Astrocyte (in vitro differentiated cells and primary cell): ENCODE results near the gene WFDC9. TPM values are rescaled to one million over a fixed set of nuclear protein-coding genes. Genes with fewer than 3 reads are reported as not detected.

Experiments used
- DNase-seq: peaks from one replicate; pipeline ENCODE4 v3.0.0-alpha.2; 2010; ENCODE audit warnings: low read depth
- FAIRE-seq: peaks from 2 replicates; lab custom pipeline; 2011; peaks lifted over from hg19 to GRCh38; lab: Jason Lieb, UNC
- H2AFZ ChIP-seq: 2 replicates; pipeline ENCODE4 v1.6.0; 2012; ENCODE audit warnings: low read depth, low read length, inconsistent platforms
- H3K27ac ChIP-seq: 2 replicates; pipeline ENCODE4 v1.5.1; 2011; ENCODE audit warnings: low read depth, low read length, inconsistent platforms
- H3K27me3 ChIP-seq: 2 replicates; pipeline ENCODE4 v1.6.0; 2011; ENCODE audit warnings: low read length, inconsistent platforms; ENCODE audit not compliant: insufficient read depth
- H3K36me3 ChIP-seq: 2 replicates; pipeline ENCODE4 v1.5.1; 2011; ENCODE audit warnings: low read length, inconsistent platforms; ENCODE audit not compliant: insufficient read depth
- H3K4me1 ChIP-seq: 2 replicates; pipeline ENCODE4 v1.5.1; 2011; ENCODE audit warnings: low read length, inconsistent platforms; ENCODE audit not compliant: insufficient read depth
- H3K4me2 ChIP-seq: 2 replicates; pipeline ENCODE4 v1.6.0; 2012; ENCODE audit warnings: low read length, inconsistent platforms
- H3K4me3 ChIP-seq: 2 replicates; pipeline ENCODE4 v1.5.1; 2011; ENCODE audit warnings: low read depth, mild to moderate bottlenecking, low read length, inconsistent platforms; ENCODE audit not compliant: insufficient read depth
- H3K79me2 ChIP-seq: 2 replicates; pipeline ENCODE4 v1.6.0; 2012; ENCODE audit warnings: mild to moderate bottlenecking, low read length, inconsistent platforms; ENCODE audit not compliant: insufficient read depth
- H3K9ac ChIP-seq: 2 replicates; pipeline ENCODE4 v1.6.0; 2012; ENCODE audit warnings: mild to moderate bottlenecking, low read length, inconsistent platforms
- H3K9me3 ChIP-seq: 2 replicates; pipeline ENCODE4 v1.5.1; 2012; ENCODE audit warnings: low read depth, mild to moderate bottlenecking, low read length, inconsistent platforms; ENCODE audit not compliant: insufficient read depth
- H4K20me1 ChIP-seq: 2 replicates; pipeline ENCODE4 v1.6.0; 2012; ENCODE audit warnings: low read length, inconsistent platforms; ENCODE audit not compliant: insufficient read depth
- H3K27ac Mint-ChIP-seq: one replicate; pipeline ENCODE4 v1.8.0; 2021; ENCODE audit warnings: mild to moderate bottlenecking, mixed read lengths; ENCODE audit not compliant: unreplicated experiment
- H3K27me3 Mint-ChIP-seq: one replicate; pipeline ENCODE4 v1.8.0; 2021; ENCODE audit warnings: low read depth, mixed read lengths; ENCODE audit not compliant: unreplicated experiment
- H3K36me3 Mint-ChIP-seq: one replicate; pipeline ENCODE4 v1.8.0; 2021; ENCODE audit warnings: low read depth, mixed read lengths; ENCODE audit not compliant: unreplicated experiment
- H3K4me1 Mint-ChIP-seq: one replicate; pipeline ENCODE4 v1.8.0; 2021; ENCODE audit warnings: low read depth, mixed read lengths; ENCODE audit not compliant: unreplicated experiment
- H3K4me3 Mint-ChIP-seq: one replicate; pipeline ENCODE4 v1.8.0; 2021; ENCODE audit warnings: mild to moderate bottlenecking, moderate library complexity, mixed read lengths; ENCODE audit not compliant: unreplicated experiment
- H3K9me3 Mint-ChIP-seq: one replicate; pipeline ENCODE4 v1.8.0; 2021; ENCODE audit warnings: mild to moderate bottlenecking, mixed read lengths; ENCODE audit not compliant: unreplicated experiment
- CTCF ChIP-seq: IDR thresholded peaks from 2 replicates; pipeline ENCODE4 v1.5.1; 2011; ENCODE audit warnings: low read depth, mild to moderate bottlenecking, inconsistent platforms, low read length, moderate library complexity; ENCODE audit not compliant: insufficient read depth
- EZH2 ChIP-seq: IDR thresholded peaks from 2 replicates; pipeline ENCODE4 v1.6.1; 2012; ENCODE audit warnings: mild to moderate bottlenecking, low read length, inconsistent platforms; ENCODE audit not compliant: insufficient read depth
- total RNA-seq: library from RNA; stranded (reverse); gene quantifications from 2 replicates; pipeline ENCODE4 v1.2.1, GENCODE V29; 2021

WFDC9 gene
- total RNA-seq, 1 donor from 2014 or later = not detected

- no peak overlapping the region for H3K9ac ChIP-seq
- H3K9me3 ChIP-seq = no peaks in the 10 kb centered on the region
- H3K79me2 ChIP-seq = no peaks in the 10 kb centered on the region
- H3K36me3 ChIP-seq = no peaks in the 10 kb centered on the region
- Mint-ChIP-seq H3K4me1 (no peaks in the 10 kb centered on the region), H3K36me3 (no peaks in the 10 kb centered on the region), H3K27me3 (peaks cover 13% of the 10 kb centered on the region), H3K4me3 (no peak overlapping the region), H3K27ac (no peak overlapping the region), H3K9me3 (peaks cover 2% of the 10 kb centered on the region)
- FAIRE-seq (no peak), DNase-seq (no peak)
- H3K4me1 ChIP-seq = no peaks in the 10 kb centered on the region
- TF ChIP-seq EZH2 = no peak
- TF ChIP-seq CTCF = no peak
- no peaks in the 10 kb centered on the region for H3K27me3 ChIP-seq
- H3K4me3 ChIP-seq = no peak overlapping the region
- no peaks in the 10 kb centered on the region for H4K20me1 ChIP-seq
- no peak overlapping the region for H3K27ac ChIP-seq
- H3K4me2 ChIP-seq = no peak overlapping the region
- H2AFZ ChIP-seq = no peak overlapping the region
Measured at GRCh38 chr20:45564760-45565276, 66.3 kb downstream of the WFDC9 start.

Other genes with a start within 250 kb of the WFDC9 start
- gene DBNDD2, start 223.0 kb downstream of the WFDC9 start, total RNA-seq = 10.7 and 11.3 TPM in 2 replicates
- gene PIGT, start 215.1 kb downstream of the WFDC9 start, total RNA-seq = 83.7 and 91.4 TPM in 2 replicates
- 2.4 and 4.1 TPM in 2 replicates for gene WFDC2, start 161.5 kb downstream of the WFDC9 start, total RNA-seq
- gene SPINT3, start 115.7 kb downstream of the WFDC9 start, total RNA-seq = not detected in 2 replicates
- gene WFDC6, start 91.8 kb downstream of the WFDC9 start, total RNA-seq = not detected in 2 replicates
- gene EPPIN, start 83.9 kb downstream of the WFDC9 start, total RNA-seq = not detected in 2 replicates
- not detected in 2 replicates for gene WFDC8, start 52.0 kb downstream of the WFDC9 start, total RNA-seq
- gene WFDC10A, start 1.5 kb downstream of the WFDC9 start, total RNA-seq = not detected in 2 replicates
- not detected in 2 replicates for gene WFDC11, start 39.0 kb upstream of the WFDC9 start, total RNA-seq
- not detected in 2 replicates for gene WFDC13, start 70.8 kb upstream of the WFDC9 start, total RNA-seq
- gene WFDC10B, start 73.7 kb upstream of the WFDC9 start, total RNA-seq = not detected in 2 replicates
- gene SPINT4, start 91.1 kb upstream of the WFDC9 start, total RNA-seq = not detected in 2 replicates
- 2.0 and 2.2 TPM in 2 replicates for gene WFDC3, start 160.6 kb upstream of the WFDC9 start, total RNA-seq
- 28.1 and 28.7 TPM in 2 replicates for gene DNTTIP1, start 160.7 kb upstream of the WFDC9 start, total RNA-seq
- 6.2 and 12.3 TPM in 2 replicates for gene UBE2C, start 181.4 kb upstream of the WFDC9 start, total RNA-seq
- gene TNNC2, start 196.0 kb upstream of the WFDC9 start, total RNA-seq = not detected in 2 replicates
- 13.3 and 14.2 TPM in 2 replicates for gene SNX21, start 202.5 kb upstream of the WFDC9 start, total RNA-seq
- 22.0 and 22.6 TPM in 2 replicates for gene ACOT8, start 226.1 kb upstream of the WFDC9 start, total RNA-seq
- gene ZSWIM3, start 226.3 kb upstream of the WFDC9 start, total RNA-seq = 4.4 and 4.7 TPM in 2 replicates
- 9.0 and 9.6 TPM in 2 replicates for gene ZSWIM1, start 249.9 kb upstream of the WFDC9 start, total RNA-seq